ENCODE measurements around the gene ADGRF5.

The ADGRF5 gene

DNA sequence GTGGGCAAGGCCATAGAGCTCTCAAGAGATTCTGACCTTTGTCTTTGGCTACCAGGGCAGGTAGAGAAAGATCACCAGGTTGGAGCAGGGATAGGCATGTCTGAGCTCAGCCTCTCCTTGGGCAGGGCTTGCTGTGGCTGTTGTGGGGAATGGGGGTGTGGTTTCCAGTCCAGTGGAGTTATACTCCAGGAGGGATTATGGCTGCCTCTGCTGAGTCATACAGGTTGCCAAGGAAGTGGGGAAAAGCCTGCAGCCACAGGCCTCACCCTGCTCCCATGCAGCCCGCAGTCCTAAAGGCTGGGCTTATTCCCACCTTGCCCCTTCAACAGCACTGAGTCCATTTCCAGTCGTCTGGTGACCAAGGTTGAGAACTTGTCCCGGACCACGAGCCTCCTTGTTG is 106.6 kb downstream of the ADGRF5 start:
- POLR2A ChIA-PET = interaction anchor here (0.8 kb wide), 1 partner anchor 137 kb away, joined by 3 read pairs; no protein-coding TSS in a partner anchor
- no peak for DNase-seq
- CTCF ChIA-PET = interaction anchor here (1.3 kb wide), 1 partner anchor 9 kb away, joined by 4 read pairs; no protein-coding TSS in a partner anchor
- Histone ChIP-seq H3K36me3 (ENCODE audit: control insufficient read depth in 4 of 4, insufficient read depth in 4 of 4, low read length in 3 of 4) (no peaks in the 10 kb centered on the region), H3K9me3 (ENCODE audit: control extremely low read depth in 1 of 5, control insufficient read depth in 4 of 5, insufficient read depth in 2 of 5, low read depth in 1 of 5, low read length in 4 of 5) (peaks cover 0 to 2% (median 0%) of the 10 kb centered on the region in 5 experiments), H3K4me1 (ENCODE audit: control extremely low read depth in 1 of 4, control insufficient read depth in 4 of 4, insufficient read depth in 4 of 4, low read length in 3 of 4) (no peaks in the 10 kb centered on the region), H3K27me3 (replicated peaks in 2 of 5; ENCODE audit: control insufficient read depth in 4 of 5, insufficient read depth in 5 of 5, low read length in 4 of 5) (no peaks in the 10 kb centered on the region), H3K27ac (ENCODE audit: insufficient read depth in 1 of 2, low read depth in 1 of 2, low read length in 2 of 2, poor library complexity in 1 of 2, severe bottlenecking in 2 of 2) (no peak overlapping the region), H3K4me3 (ENCODE audit: control insufficient read depth in 1 of 7, extremely low read depth in 1 of 7, insufficient read depth in 4 of 7, low read depth in 2 of 7, low read length in 6 of 7) (no peak overlapping the region)
- 70% methylated on average over 4 of the region's 4 CpGs for WGBS (ENCODE audit: insufficient coverage)

DNA sequence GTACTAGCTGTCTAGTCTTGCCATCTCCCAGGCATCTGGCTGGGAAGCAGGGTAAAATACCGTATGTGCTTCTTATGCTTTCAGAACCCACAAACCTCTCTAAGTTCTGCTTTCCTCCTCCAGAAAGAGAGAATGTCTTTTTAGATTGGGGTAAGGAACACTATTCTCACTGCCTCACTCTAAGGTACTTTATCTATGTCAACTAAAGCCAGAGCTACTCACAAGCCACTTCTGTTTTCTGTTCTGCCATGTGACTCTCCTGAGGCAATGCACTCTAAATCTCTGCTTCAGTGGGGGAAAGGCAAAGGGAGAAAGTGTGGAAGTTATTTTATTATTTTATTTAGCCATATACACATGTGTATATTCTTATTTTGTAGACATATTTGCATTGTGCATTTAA is 112.9 kb downstream of the ADGRF5 start:
- peaks cover 0 to 3% (median 0%) of the 10 kb centered on the region in 4 experiments for H3K4me1 ChIP-seq (ENCODE audit: control extremely low read depth in 1 of 4, control insufficient read depth in 4 of 4, insufficient read depth in 4 of 4, low read length in 3 of 4)
- POLR2A ChIA-PET = no interaction called here
- no CpG with 5 or more reads among the region's 1 CpG for WGBS (ENCODE audit: insufficient coverage)
- DNase-seq = peak; percentile 10 to 71 (median 66)
- peaks cover 0 to 1% (median 0%) of the 10 kb centered on the region in 5 experiments for H3K9me3 ChIP-seq (ENCODE audit: control extremely low read depth in 1 of 5, control insufficient read depth in 4 of 5, insufficient read depth in 2 of 5, low read depth in 1 of 5, low read length in 4 of 5)
- CTCF ChIA-PET = interaction anchor here (0.9 kb wide), 1 partner anchor 22 kb away, joined by 4 read pairs; no protein-coding TSS in a partner anchor
- no peaks in the 10 kb centered on the region for H3K27me3 ChIP-seq (replicated peaks in 2 of 5; ENCODE audit: control insufficient read depth in 4 of 5, insufficient read depth in 5 of 5, low read length in 4 of 5)
- no peak overlapping the region for H3K4me3 ChIP-seq (ENCODE audit: control insufficient read depth in 1 of 7, extremely low read depth in 1 of 7, insufficient read depth in 4 of 7, low read depth in 2 of 7, low read length in 6 of 7)
- H3K27ac ChIP-seq (ENCODE audit: insufficient read depth in 1 of 2, low read depth in 1 of 2, low read length in 2 of 2, poor library complexity in 1 of 2, severe bottlenecking in 2 of 2) = no peak overlapping the region
- no peaks in the 10 kb centered on the region for H3K36me3 ChIP-seq (ENCODE audit: control insufficient read depth in 4 of 4, insufficient read depth in 4 of 4, low read length in 3 of 4)

Data from common myeloid progenitor, CD34-positive (primary cell).